Measurements from ENCODE around the gene GPD1L.

DNA sequence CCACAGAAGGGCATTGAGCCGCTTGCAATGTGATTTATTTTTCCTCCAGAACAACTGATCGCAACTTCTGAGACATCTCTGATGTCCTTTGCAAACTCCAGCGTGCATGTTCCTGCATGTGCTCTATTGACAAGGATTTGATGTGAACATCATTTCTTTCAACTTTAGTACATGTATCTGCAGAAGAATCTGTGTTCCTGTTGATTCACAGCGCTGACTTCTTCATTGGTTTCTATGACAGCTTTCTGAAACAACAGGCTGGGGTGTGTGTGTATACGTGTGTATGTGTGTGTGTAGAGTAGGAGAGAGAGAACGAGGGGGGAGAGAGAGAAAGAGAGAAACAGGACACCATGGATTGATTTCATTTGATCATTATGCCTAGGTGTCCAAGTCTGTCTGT is 75.4 kb downstream of the GPD1L start:
- no peak for TF ChIP-seq CTCF (IDR thresholded peaks at IDR 0.05)
- TF ChIP-seq POLR2A (IDR thresholded peaks at IDR 0.05), result no peak

Data from lower leg skin (tissue), 3 donors.